CD8-positive, alpha-beta memory T cell (primary cell): ENCODE data around the gene TNK2. TPM values are rescaled to one million over a fixed set of nuclear protein-coding genes. Genes with fewer than 3 reads are reported as not detected.
"Not testable (repeated sequence)": the region's sequence is repeated elsewhere in the genome, so short reads cannot be mapped to it uniquely, and the experiment has no call there.

ENCODE experiments used
- CTCF ChIA-PET: fragments of 350-600 bp; sonication (Branson Sonifier 250); formaldehyde crosslinking; loops from one replicate; lab custom pipeline; 2021; ENCODE audit warnings: antibody characterized with exemption; lab: Charles Lee
- POLR2A ChIA-PET: fragments of 350-600 bp; sonication (Branson Sonifier 250); formaldehyde crosslinking; loops from one replicate; lab custom pipeline; 2021; ENCODE audit warnings: antibody characterized with exemption; lab: Charles Lee
- DNase-seq, 5 donors: peaks; one replicate each; pipeline versions ENCODE4 v3.0.0 to v3.0.0-alpha.2; 2020 to 2022; ENCODE audit warnings: mixed read lengths in 1 of 5
- H3K27ac ChIP-seq: one replicate; pipeline ENCODE4 v1.7.0; 2013; ENCODE audit warnings: low read depth, mild to moderate bottlenecking, low read length, moderate library complexity
- H3K27me3 ChIP-seq: 2 replicates; pipeline ENCODE4 v1.7.0; 2013; ENCODE audit warnings: low read length, mild to moderate bottlenecking; ENCODE audit not compliant: insufficient read depth, poor library complexity, severe bottlenecking
- H3K36me3 ChIP-seq: 2 replicates; pipeline ENCODE4 v1.7.0; 2013; ENCODE audit warnings: mild to moderate bottlenecking, low read length, moderate library complexity; ENCODE audit not compliant: insufficient read depth
- H3K4me1 ChIP-seq: 2 replicates; pipeline ENCODE4 v1.7.0; 2013; ENCODE audit warnings: mild to moderate bottlenecking, low read length, moderate library complexity; ENCODE audit not compliant: insufficient read depth
- H3K4me3 ChIP-seq: 2 replicates; pipeline ENCODE4 v1.7.0; 2013; ENCODE audit warnings: mild to moderate bottlenecking, low read length
- H3K9me3 ChIP-seq: 2 replicates; pipeline ENCODE4 v1.7.0; 2013; ENCODE audit warnings: mild to moderate bottlenecking, low read length
- H3K27ac Mint-ChIP-seq, 8 donors: one replicate each; pipeline ENCODE4 v1.8.0; 2020 to 2021; ENCODE audit warnings: mixed read lengths in 8 of 8, mild to moderate bottlenecking in 6 of 8, inconsistent platforms in 3 of 8, moderate library complexity in 3 of 8
- H3K27me3 Mint-ChIP-seq, 2 donors: one replicate each; pipeline ENCODE4 v1.8.0; 2020 to 2021; ENCODE audit warnings: mixed read lengths in 2 of 2, mild to moderate bottlenecking in 1 of 2, moderate library complexity in 1 of 2
- H3K36me3 Mint-ChIP-seq, 3 donors: one replicate each; pipeline ENCODE4 v1.8.0; 2020 to 2021; ENCODE audit warnings: mixed read lengths in 3 of 3, inconsistent platforms in 1 of 3, mild to moderate bottlenecking in 1 of 3
- H3K4me1 Mint-ChIP-seq, 3 donors: one replicate each; pipeline ENCODE4 v1.8.0; 2020 to 2021; ENCODE audit warnings: mixed read lengths in 3 of 3, inconsistent platforms in 1 of 3, mild to moderate bottlenecking in 1 of 3
- H3K4me3 Mint-ChIP-seq, 7 donors: one replicate each; pipeline ENCODE4 v1.8.0; 2020 to 2021; ENCODE audit warnings: mixed read lengths in 7 of 7, mild to moderate bottlenecking in 6 of 7, moderate library complexity in 4 of 7, inconsistent platforms in 2 of 7
- H3K9me3 Mint-ChIP-seq, 5 donors: one replicate each; pipeline ENCODE4 v1.8.0; 2020 to 2022; ENCODE audit warnings: mixed read lengths in 5 of 5, mild to moderate bottlenecking in 3 of 5, moderate library complexity in 2 of 5, inconsistent platforms in 1 of 5
- polyA plus RNA-seq: library from polyadenylated mRNA; unstranded; fragments of 300-500 nt; fragmentation: Illumina TruSeq; gene quantifications from one replicate; pipeline ENCODE4 v1.2.3, GENCODE V29; 2021
- total RNA-seq, 2 experiments: library from RNA; stranded (reverse); gene quantifications; one replicate each; pipeline ENCODE4 v1.2.3, GENCODE V29; 2021

Gene TNK2
- total and polyA plus RNA-seq, 3 experiments from 2014 or later = 4.7 to 74.5 (median 71.4) TPM

DNA sequence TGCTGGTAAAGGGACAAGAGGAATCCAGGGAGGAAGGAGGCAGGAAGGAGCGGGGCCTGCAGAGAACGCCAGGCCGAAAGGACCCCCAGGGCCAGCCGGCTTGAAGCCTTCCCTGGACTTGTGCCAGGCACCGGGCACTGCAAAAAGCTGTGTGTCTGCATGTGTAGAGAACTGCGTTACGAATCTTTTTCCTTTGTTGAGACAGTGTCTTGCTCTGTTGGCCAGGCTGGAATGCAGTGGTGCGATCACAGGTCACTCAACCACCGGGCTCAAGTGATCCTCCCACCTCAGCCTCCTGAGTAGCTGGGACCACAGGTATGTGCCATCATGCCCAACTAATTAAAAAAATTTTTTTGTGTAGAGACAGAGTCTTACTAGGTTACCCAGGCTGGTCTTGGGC, 79.6 kb downstream of the TNK2 start:
- ChIA-PET CTCF (interaction anchor here (2.9 kb wide), 1 partner anchor 22 kb away, joined by 13 read pairs; no protein-coding TSS in a partner anchor), POLR2A (no interaction called here)
- Mint-ChIP-seq H3K36me3 (no peaks in the 10 kb centered on the region), H3K9me3 (no peaks in the 10 kb centered on the region), H3K4me1 (no peaks in the 10 kb centered on the region), H3K4me3 (no peak overlapping the region), H3K27me3 (peaks cover 0 to 10% of the 10 kb centered on the region in 2 donors), H3K27ac (no peak overlapping the region)
- Histone ChIP-seq H3K36me3 (no peaks in the 10 kb centered on the region), H3K4me3 (no peak overlapping the region), H3K27me3 (no peaks in the 10 kb centered on the region), H3K4me1 (no peaks in the 10 kb centered on the region), H3K27ac (no peak overlapping the region), H3K9me3 (no peaks in the 10 kb centered on the region)
- no peak for DNase-seq

DNA sequence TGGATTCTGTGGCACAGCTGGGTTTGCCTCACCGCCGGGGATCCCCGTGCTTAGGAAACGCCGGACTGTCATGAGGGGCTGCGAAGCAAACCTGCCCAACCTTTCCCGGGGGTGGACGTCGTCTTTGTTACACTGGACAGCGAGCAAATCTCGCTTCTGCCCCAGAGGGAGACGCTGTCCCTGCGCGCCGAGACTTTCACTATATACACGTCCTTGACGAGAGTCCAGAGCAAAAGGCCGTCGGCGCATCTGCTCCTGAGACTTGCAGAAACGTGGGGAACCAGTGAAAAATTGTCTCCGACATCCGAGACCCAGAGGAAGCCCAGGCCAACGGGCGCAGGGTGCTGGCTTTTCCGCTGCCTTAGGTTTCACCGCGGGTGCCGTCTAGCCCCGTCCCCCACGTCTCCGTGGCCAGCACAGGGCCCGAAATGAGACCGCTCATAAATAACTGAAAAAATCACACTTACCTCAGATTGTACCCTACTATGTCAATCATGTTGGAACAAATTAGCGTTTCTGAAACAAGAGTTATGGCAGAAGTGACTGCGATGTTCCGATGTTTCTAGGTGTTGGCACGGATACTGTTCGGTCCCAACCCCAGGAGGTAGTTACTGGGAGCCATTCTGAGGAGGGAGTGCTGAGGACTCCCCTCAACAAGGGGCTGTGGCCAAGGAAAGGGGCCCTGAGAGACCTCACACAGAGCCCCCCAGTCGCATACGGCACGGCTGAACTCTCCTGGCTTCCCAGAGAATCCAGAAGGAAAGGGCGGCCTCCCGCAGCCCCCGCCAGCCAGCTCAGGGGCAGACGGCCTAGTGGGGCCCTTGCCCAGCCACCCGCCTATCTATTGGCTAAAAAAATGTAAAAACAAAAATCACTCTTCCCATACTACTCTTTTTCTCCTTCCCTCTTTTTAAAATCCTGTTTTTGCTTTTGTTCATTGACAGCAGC, 82.2 kb downstream of the TNK2 start:
- Mint-ChIP-seq H3K36me3 (no peaks in the 10 kb centered on the region), H3K27ac (no peak overlapping the region), H3K27me3 (peaks cover 2 to 29% of the 10 kb centered on the region in 2 donors), H3K4me1 (no peaks in the 10 kb centered on the region), H3K4me3 (no peak overlapping the region), H3K9me3 (no peaks in the 10 kb centered on the region)
- H3K9me3 ChIP-seq = no peaks in the 10 kb centered on the region
- H3K4me3 ChIP-seq = no peak overlapping the region
- no peaks in the 10 kb centered on the region for H3K4me1 ChIP-seq
- no peak overlapping the region for H3K27ac ChIP-seq
- POLR2A ChIA-PET = no interaction called here
- CTCF ChIA-PET = no interaction called here
- no peak for DNase-seq
- H3K27me3 ChIP-seq = no peaks in the 10 kb centered on the region
- H3K36me3 ChIP-seq = no peaks in the 10 kb centered on the region

DNA sequence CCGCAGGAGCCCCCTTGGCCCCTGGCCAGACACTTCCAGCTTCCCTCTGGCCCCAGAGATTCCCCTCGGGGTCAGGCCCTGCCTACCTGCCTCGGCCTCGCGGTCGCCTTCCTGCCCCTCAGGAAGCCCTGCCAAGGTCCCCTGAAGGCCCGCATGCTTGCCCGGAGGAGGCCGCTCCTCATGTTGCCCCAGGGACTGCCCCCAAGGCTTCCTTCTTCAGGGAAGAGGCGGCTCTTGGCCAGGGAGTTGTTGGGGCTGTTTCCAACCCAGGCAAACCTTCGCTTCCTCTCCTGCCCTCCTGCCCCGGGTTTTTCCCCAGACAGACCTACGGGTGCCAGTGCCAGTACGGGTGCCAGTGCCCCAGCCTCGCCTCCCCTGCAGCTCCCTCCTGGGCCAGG, 83.2 kb downstream of the TNK2 start:
- no peaks in the 10 kb centered on the region for H3K36me3 ChIP-seq
- ChIA-PET CTCF (interaction anchor here (1.3 kb wide), 1 partner anchor 25 kb away, joined by 3 read pairs; no protein-coding TSS in a partner anchor), POLR2A (no interaction called here)
- Mint-ChIP-seq H3K27me3 (peaks cover 2 to 26% of the 10 kb centered on the region in 2 donors), H3K9me3 (no peaks in the 10 kb centered on the region), H3K4me3 (no peak overlapping the region), H3K36me3 (no peaks in the 10 kb centered on the region), H3K27ac (no peak overlapping the region), H3K4me1 (no peaks in the 10 kb centered on the region)
- no peaks in the 10 kb centered on the region for H3K4me1 ChIP-seq
- H3K27me3 ChIP-seq = no peaks in the 10 kb centered on the region
- no peaks in the 10 kb centered on the region for H3K9me3 ChIP-seq
- no peak overlapping the region for H3K4me3 ChIP-seq
- peak in 1 of 5 donors; percentile 26 for DNase-seq
- H3K27ac ChIP-seq = no peak overlapping the region

DNA sequence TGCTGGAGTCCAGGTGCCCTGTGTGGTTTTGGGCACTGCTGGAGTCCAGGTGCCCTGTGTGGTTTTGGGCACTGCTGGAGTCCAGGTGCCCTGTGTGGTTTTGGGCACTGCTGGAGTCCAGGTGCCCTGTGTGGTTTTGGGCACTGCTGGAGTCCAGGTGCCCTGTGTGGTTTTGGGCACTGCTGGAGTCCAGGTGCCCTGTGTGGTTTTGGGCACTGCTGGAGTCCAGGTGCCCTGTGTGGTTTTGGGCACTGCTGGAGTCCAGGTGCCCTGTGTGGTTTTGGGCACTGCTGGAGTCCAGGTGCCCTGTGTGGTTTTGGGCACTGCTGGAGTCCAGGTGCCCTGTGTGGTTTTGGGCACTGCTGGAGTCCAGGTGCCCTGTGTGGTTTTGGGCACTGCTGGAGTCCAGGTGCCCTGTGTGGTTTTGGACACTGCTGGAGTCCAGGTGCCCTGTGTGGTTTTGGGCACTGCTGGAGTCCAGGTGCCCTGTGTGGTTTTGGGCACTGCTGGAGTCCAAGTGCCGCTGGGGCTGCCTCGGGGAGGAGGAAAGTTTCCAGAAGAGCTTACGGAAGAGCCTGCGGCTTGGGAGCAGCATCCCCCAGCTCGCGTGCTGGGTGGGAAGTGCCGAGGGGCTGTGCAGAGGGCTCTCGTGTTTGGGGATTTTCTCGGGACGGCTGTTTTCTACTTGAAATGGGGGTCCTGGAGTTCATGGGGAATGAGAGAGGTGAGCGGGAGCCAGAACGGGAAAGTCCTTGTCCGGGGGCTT, 83.7 kb downstream of the TNK2 start:
- H3K4me3 ChIP-seq, POLR2A ChIA-PET, H3K9me3 Mint-ChIP-seq, H3K27me3 ChIP-seq, H3K9me3 ChIP-seq, H3K36me3 ChIP-seq, H3K36me3 Mint-ChIP-seq, H3K4me1 ChIP-seq, H3K4me1 Mint-ChIP-seq, H3K27ac ChIP-seq, H3K27ac Mint-ChIP-seq, H3K4me3 Mint-ChIP-seq: not testable (repeated sequence)
- peaks cover 2 to 25% of the 10 kb centered on the region in 2 donors for H3K27me3 Mint-ChIP-seq
- peak in 1 of 5 donors; percentile 1 for DNase-seq
- CTCF ChIA-PET = interaction anchor here (1.3 kb wide), 1 partner anchor 26 kb away, joined by 3 read pairs; no protein-coding TSS in a partner anchor

DNA sequence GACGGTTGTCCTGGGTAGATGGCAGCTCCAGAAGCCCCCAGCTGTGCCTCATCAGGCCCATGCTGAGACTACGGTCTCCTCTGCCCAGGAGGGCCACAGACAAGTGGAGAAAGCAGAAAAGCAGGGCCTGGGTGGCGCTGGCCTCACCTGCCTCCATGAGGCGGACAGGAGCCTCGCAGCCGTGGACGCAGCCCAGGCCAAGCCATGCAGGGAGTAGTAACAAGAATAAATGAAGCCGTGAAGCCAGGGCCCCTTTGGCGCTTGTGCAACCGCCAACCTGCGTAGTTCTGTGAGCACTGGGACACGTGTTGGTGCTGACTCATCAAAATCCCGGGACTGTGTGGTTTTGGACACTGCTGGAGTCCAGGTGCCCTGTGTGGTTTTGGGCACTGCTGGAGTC, 84.4 kb downstream of the TNK2 start:
- H3K27ac Mint-ChIP-seq = no peak overlapping the region
- no peaks in the 10 kb centered on the region for H3K4me1 ChIP-seq
- no peak overlapping the region for H3K4me3 Mint-ChIP-seq
- peaks cover 2 to 25% of the 10 kb centered on the region in 2 donors for H3K27me3 Mint-ChIP-seq
- H3K4me3 ChIP-seq = no peak overlapping the region
- no peaks in the 10 kb centered on the region for H3K9me3 Mint-ChIP-seq
- CTCF ChIA-PET = no interaction called here
- no peaks in the 10 kb centered on the region for H3K36me3 ChIP-seq
- H3K9me3 ChIP-seq = no peaks in the 10 kb centered on the region
- no peaks in the 10 kb centered on the region for H3K4me1 Mint-ChIP-seq
- no peaks in the 10 kb centered on the region for H3K27me3 ChIP-seq
- H3K27ac ChIP-seq = no peak overlapping the region
- no peak for DNase-seq
- POLR2A ChIA-PET = no interaction called here
- H3K36me3 Mint-ChIP-seq = no peaks in the 10 kb centered on the region

DNA sequence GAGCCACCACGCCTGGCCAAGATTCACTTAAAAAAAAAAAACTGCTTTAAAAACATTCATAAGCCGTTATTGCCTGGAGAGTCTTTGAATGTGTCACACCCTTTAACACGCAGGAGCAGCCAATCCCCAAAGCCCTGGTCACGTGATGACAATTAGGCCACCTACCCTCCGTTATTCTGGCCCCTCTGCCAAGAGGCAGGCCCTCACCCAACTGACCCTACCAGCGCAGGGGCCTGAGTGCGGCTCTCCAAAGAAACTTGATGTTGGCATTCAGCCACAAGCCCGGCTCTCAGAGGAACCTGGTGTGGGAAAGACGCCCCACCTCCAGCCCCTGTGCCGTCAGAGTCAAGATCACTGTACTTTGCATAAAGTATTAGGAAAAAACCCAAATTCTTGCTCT, 85.1 kb downstream of the TNK2 start:
- Histone ChIP-seq H3K27ac (no peak overlapping the region), H3K36me3 (no peaks in the 10 kb centered on the region), H3K9me3 (no peaks in the 10 kb centered on the region), H3K4me3 (no peak overlapping the region), H3K4me1 (no peaks in the 10 kb centered on the region), H3K27me3 (no peaks in the 10 kb centered on the region)
- peaks cover 2 to 25% of the 10 kb centered on the region in 2 donors for H3K27me3 Mint-ChIP-seq
- H3K36me3 Mint-ChIP-seq = no peaks in the 10 kb centered on the region
- ChIA-PET CTCF (no interaction called here), POLR2A (no interaction called here)
- H3K4me1 Mint-ChIP-seq = no peaks in the 10 kb centered on the region
- no peaks in the 10 kb centered on the region for H3K9me3 Mint-ChIP-seq
- H3K27ac Mint-ChIP-seq = no peak overlapping the region
- DNase-seq = no peak
- no peak overlapping the region for H3K4me3 Mint-ChIP-seq

GRCh38 chr3:195822131-195822696, 86.1 kb downstream of the TNK2 start:
- POLR2A ChIA-PET = no interaction called here
- H3K36me3 Mint-ChIP-seq = no peaks in the 10 kb centered on the region

More at GRCh38 chr3:195822131-195822696, 86.1 kb downstream of the TNK2 start:
- CTCF ChIA-PET = no interaction called here
- Mint-ChIP-seq H3K9me3 (no peaks in the 10 kb centered on the region), H3K27me3 (peaks cover 2 to 22% of the 10 kb centered on the region in 2 donors), H3K27ac (no peak overlapping the region), H3K4me3 (no peak overlapping the region), H3K4me1 (no peaks in the 10 kb centered on the region)
- H3K27me3 ChIP-seq = no peaks in the 10 kb centered on the region
- H3K9me3 ChIP-seq = no peaks in the 10 kb centered on the region
- no peaks in the 10 kb centered on the region for H3K4me1 ChIP-seq
- H3K36me3 ChIP-seq = no peaks in the 10 kb centered on the region
- no peak overlapping the region for H3K4me3 ChIP-seq
- no peak overlapping the region for H3K27ac ChIP-seq
- no peak for DNase-seq
